ENCODE results near the gene METTL25B. TPM values are rescaled to one million over a fixed set of nuclear protein-coding genes. Genes with fewer than 3 reads are reported as not detected.

METTL25B gene
- polyA plus RNA-seq, 3 donors: 27.4 to 31.1 (median 30.3) TPM

- DNase-seq (ENCODE audit: low read depth in 3 of 3, low spot score in 2 of 3): peak; percentile 79 to 87 (median 82)
Observed at GRCh38 chr1:156725683-156726280, 2.5 kb upstream of the METTL25B start.

- DNase-seq (ENCODE audit: low read depth in 3 of 3, low spot score in 2 of 3): no peak
Observed at GRCh38 chr1:156726549-156727226, 1.6 kb upstream of the METTL25B start.

GRCh38 chr1:156727492-156727891, 777 bp upstream of the METTL25B start:
- DNase-seq (ENCODE audit: low read depth in 3 of 3, low spot score in 2 of 3): no peak

GRCh38 chr1:156728599-156729462, 562 bp downstream of the METTL25B start, which contains the start of gene ISG20L2:
Gene ISG20L2 (minus strand): TSS chr1:156728766. CDS start chr1:156727652, 1,114 bp downstream.
- DNase-seq (ENCODE audit: low read depth in 3 of 3, low spot score in 2 of 3): peak in 2 of 3 donors; percentile 93

GRCh38 chr1:156733989-156734584, 5.8 kb downstream of the METTL25B start:
- no peak for DNase-seq (ENCODE audit: low read depth in 3 of 3, low spot score in 2 of 3)

- no peak for DNase-seq (ENCODE audit: low read depth in 3 of 3, low spot score in 2 of 3)
Observed at GRCh38 chr1:156738407-156738806, 10.1 kb downstream of the METTL25B start.

GRCh38 chr1:156738916-156739315, 10.6 kb downstream of the METTL25B start:
- DNase-seq (ENCODE audit: low read depth in 3 of 3, low spot score in 2 of 3): no peak

GRCh38 chr1:156740237-156740740, 12.0 kb downstream of the METTL25B start:
- no peak for DNase-seq (ENCODE audit: low read depth in 3 of 3, low spot score in 2 of 3)

GRCh38 chr1:156740741-156741480, 12.6 kb downstream of the METTL25B start, which contains the start of gene MRPL24:
Gene MRPL24 (minus strand): TSS chr1:156741088. CDS start chr1:156738704, 2,384 bp downstream.
- peak; percentile 94 to 99 (median 98) for DNase-seq (ENCODE audit: low read depth in 3 of 3, low spot score in 2 of 3)

GRCh38 chr1:156741481-156741983, 13.3 kb downstream of the METTL25B start:
- DNase-seq (ENCODE audit: low read depth in 3 of 3, low spot score in 2 of 3): no peak

GRCh38 chr1:156742017-156742416, 13.7 kb downstream of the METTL25B start:
- DNase-seq (ENCODE audit: low read depth in 3 of 3, low spot score in 2 of 3): no peak

GRCh38 chr1:156742801-156743200, 14.5 kb downstream of the METTL25B start:
- DNase-seq (ENCODE audit: low read depth in 3 of 3, low spot score in 2 of 3): no peak

GRCh38 chr1:156743367-156744302, 15.4 kb downstream of the METTL25B start:
- DNase-seq (ENCODE audit: low read depth in 3 of 3, low spot score in 2 of 3): no peak

GRCh38 chr1:156744344-156744743, 16.1 kb downstream of the METTL25B start:
- DNase-seq (ENCODE audit: low read depth in 3 of 3, low spot score in 2 of 3): no peak

- DNase-seq (ENCODE audit: low read depth in 3 of 3, low spot score in 2 of 3): no peak
Observed at GRCh38 chr1:156744786-156745419, 16.6 kb downstream of the METTL25B start.

GRCh38 chr1:156745881-156746280, 17.6 kb downstream of the METTL25B start:
- DNase-seq (ENCODE audit: low read depth in 3 of 3, low spot score in 2 of 3): no peak

- no peak for DNase-seq (ENCODE audit: low read depth in 3 of 3, low spot score in 2 of 3)
Observed at GRCh38 chr1:156746406-156746727, 18.1 kb downstream of the METTL25B start.

All from right renal cortex interstitium (tissue), 3 donors.